A549 (cell line): ENCODE data around the gene PDCD4.

Experiments
- EP300 ChIP-seq, 2 experiments: fragments of >200 bp; sonication (Bioruptor Twin); formaldehyde crosslinking; IDR thresholded peaks; 2 replicates in 1 of 2; 3 replicates in 1 of 2; pipeline ENCODE4 v1.6.1; 2016 to 2017
- FOSL2 ChIP-seq, 2 experiments: fragments of 450-650 bp in 1 of 2; fragments of >200 bp in 1 of 2; sonication (Bioruptor Twin) in 1 of 2; formaldehyde crosslinking; IDR thresholded peaks; 2 replicates each; pipeline versions ENCODE4 v1.5.0 to v1.6.1; 2016 to 2020; ENCODE audit warnings: mild to moderate bottlenecking in 1 of 2, moderate library complexity in 1 of 2
- HDAC2 ChIP-seq: fragments of 200-600 bp; sonication (generic); IDR thresholded peaks from 2 replicates; pipeline ENCODE4 v1.6.1; 2016
- JUN ChIP-seq, 2 experiments: fragments of >200 bp; sonication (Bioruptor Twin); formaldehyde crosslinking; IDR thresholded peaks; 2 replicates in 1 of 2; 3 replicates in 1 of 2; pipeline ENCODE4 v1.6.1; 2016 to 2017
- KDM5A ChIP-seq: fragments of 200-600 bp; sonication (generic); IDR thresholded peaks from 2 replicates; pipeline ENCODE4 v1.6.1; 2016; ENCODE audit warnings: antibody characterized with exemption, mild to moderate bottlenecking
- MAFK ChIP-seq: fragments of 450-650 bp; IDR thresholded peaks from 2 replicates; pipeline ENCODE4 v1.6.1; 2014; ENCODE audit not compliant: partially characterized antibody
- MAZ ChIP-seq: fragments of 150-350 bp; IDR thresholded peaks from 2 replicates; pipeline ENCODE4 v1.6.1; 2014; ENCODE audit warnings: antibody characterized with exemption, low read depth, low read length, borderline replicate concordance
- POLR2A ChIP-seq: IDR thresholded peaks from 2 replicates; pipeline ENCODE4 v1.6.1; 2012; ENCODE audit warnings: mild to moderate bottlenecking, low read length
- RAD21 ChIP-seq, 2 experiments: fragments of >200 bp in 1 of 2; sonication (Bioruptor Twin) in 1 of 2; formaldehyde crosslinking in 1 of 2; IDR thresholded peaks in 1 of 2; conservative IDR thresholded peaks in 1 of 2; 2 replicates in 1 of 2; 3 replicates in 1 of 2; pipeline ENCODE4 v1.6.1; 2012 to 2018; ENCODE audit warnings: inconsistent platforms in 1 of 2
- RNF2 ChIP-seq: fragments of 200-600 bp; sonication (generic); IDR thresholded peaks from 2 replicates; pipeline ENCODE4 v1.6.1; 2016; ENCODE audit warnings: low read depth, mild to moderate bottlenecking, antibody characterized with exemption, moderate library complexity, borderline replicate concordance
- TF ChIP-seq, protein P1 (sequence below): fragments of >200 bp; sonication (Bioruptor Twin); formaldehyde crosslinking; IDR thresholded peaks from 3 replicates; pipeline ENCODE4 v1.5.1; 2016
- TF ChIP-seq, protein P2 (sequence below): fragments of 200-600 bp; sonication (generic); IDR thresholded peaks from 2 replicates; pipeline ENCODE4 v1.6.1; 2016; ENCODE audit warnings: antibody characterized with exemption, mild to moderate bottlenecking, moderate library complexity
- TF ChIP-seq, protein P3 (sequence below): IDR thresholded peaks from 2 replicates; pipeline ENCODE4 v1.6.1; 2012
- TF ChIP-seq, protein P4 (sequence below): fragments of >200 bp; sonication (Bioruptor Twin); formaldehyde crosslinking; IDR thresholded peaks from 2 replicates; pipeline ENCODE4 v1.6.1; 2016

DNA sequence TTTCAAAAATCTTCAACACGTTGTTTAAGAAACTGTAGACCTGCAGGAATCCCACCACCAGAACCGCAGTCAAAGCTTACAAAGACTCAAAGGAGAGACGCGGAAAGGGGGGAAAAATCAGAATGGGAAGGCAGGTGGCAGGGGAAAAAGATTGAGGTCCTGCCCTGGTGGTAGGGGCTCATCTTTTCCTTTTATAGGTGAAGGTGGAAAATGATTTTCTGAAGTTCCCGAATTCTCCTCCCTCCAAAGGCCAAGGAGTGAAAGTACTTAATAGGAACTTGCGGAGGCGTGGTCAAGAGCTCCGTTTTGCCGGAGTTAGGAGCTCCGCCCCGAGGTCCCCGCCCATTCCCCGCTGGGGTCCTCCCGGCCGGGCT, 46.5 kb downstream of the PDCD4 start:
- TF ChIP-seq, protein P1, sequence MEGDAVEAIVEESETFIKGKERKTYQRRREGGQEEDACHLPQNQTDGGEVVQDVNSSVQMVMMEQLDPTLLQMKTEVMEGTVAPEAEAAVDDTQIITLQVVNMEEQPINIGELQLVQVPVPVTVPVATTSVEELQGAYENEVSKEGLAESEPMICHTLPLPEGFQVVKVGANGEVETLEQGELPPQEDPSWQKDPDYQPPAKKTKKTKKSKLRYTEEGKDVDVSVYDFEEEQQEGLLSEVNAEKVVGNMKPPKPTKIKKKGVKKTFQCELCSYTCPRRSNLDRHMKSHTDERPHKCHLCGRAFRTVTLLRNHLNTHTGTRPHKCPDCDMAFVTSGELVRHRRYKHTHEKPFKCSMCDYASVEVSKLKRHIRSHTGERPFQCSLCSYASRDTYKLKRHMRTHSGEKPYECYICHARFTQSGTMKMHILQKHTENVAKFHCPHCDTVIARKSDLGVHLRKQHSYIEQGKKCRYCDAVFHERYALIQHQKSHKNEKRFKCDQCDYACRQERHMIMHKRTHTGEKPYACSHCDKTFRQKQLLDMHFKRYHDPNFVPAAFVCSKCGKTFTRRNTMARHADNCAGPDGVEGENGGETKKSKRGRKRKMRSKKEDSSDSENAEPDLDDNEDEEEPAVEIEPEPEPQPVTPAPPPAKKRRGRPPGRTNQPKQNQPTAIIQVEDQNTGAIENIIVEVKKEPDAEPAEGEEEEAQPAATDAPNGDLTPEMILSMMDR, result no peak
- TF ChIP-seq POLR2A (no peak), JUN (IDR thresholded peaks at IDR 0.05) (no peak), MAZ (no peak), EP300 (IDR thresholded peaks at IDR 0.05) (no peak), HDAC2 (no peak), RAD21 (conservative IDR thresholded peaks at IDR 0.05 in 1 of 2, IDR thresholded peaks at IDR 0.05 in 1 of 2) (no peak; a peak in 1 of 5 replicates), KDM5A (no peak), MAFK (no peak), RNF2 (no peak), FOSL2 (IDR thresholded peaks at IDR 0.05) (no peak), FOSL2 (CRISPR knock-in tag; IDR thresholded peaks at IDR 0.05) (no peak)
- TF ChIP-seq, protein P2, sequence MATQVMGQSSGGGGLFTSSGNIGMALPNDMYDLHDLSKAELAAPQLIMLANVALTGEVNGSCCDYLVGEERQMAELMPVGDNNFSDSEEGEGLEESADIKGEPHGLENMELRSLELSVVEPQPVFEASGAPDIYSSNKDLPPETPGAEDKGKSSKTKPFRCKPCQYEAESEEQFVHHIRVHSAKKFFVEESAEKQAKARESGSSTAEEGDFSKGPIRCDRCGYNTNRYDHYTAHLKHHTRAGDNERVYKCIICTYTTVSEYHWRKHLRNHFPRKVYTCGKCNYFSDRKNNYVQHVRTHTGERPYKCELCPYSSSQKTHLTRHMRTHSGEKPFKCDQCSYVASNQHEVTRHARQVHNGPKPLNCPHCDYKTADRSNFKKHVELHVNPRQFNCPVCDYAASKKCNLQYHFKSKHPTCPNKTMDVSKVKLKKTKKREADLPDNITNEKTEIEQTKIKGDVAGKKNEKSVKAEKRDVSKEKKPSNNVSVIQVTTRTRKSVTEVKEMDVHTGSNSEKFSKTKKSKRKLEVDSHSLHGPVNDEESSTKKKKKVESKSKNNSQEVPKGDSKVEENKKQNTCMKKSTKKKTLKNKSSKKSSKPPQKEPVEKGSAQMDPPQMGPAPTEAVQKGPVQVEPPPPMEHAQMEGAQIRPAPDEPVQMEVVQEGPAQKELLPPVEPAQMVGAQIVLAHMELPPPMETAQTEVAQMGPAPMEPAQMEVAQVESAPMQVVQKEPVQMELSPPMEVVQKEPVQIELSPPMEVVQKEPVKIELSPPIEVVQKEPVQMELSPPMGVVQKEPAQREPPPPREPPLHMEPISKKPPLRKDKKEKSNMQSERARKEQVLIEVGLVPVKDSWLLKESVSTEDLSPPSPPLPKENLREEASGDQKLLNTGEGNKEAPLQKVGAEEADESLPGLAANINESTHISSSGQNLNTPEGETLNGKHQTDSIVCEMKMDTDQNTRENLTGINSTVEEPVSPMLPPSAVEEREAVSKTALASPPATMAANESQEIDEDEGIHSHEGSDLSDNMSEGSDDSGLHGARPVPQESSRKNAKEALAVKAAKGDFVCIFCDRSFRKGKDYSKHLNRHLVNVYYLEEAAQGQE, result no peak
- TF ChIP-seq, protein P3, sequence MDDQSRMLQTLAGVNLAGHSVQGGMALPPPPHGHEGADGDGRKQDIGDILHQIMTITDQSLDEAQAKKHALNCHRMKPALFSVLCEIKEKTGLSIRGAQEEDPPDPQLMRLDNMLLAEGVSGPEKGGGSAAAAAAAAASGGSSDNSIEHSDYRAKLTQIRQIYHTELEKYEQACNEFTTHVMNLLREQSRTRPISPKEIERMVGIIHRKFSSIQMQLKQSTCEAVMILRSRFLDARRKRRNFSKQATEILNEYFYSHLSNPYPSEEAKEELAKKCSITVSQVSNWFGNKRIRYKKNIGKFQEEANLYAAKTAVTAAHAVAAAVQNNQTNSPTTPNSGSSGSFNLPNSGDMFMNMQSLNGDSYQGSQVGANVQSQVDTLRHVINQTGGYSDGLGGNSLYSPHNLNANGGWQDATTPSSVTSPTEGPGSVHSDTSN, result no peak
- TF ChIP-seq, protein P4, sequence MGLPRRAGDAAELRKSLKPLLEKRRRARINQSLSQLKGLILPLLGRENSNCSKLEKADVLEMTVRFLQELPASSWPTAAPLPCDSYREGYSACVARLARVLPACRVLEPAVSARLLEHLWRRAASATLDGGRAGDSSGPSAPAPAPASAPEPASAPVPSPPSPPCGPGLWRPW, result no peak
